GM12892 (cell line): ENCODE measurements around the gene TEC.

ENCODE experiments used
- POLR2A ChIP-seq: IDR thresholded peaks from 2 replicates; pipeline ENCODE4 v1.6.1; 2011; ENCODE audit warnings: low read depth, low read length, control low read depth
- POLR2AphosphoS5 ChIP-seq: IDR thresholded peaks from 2 replicates; pipeline ENCODE4 v1.6.1; 2011; ENCODE audit warnings: low read depth, low read length, control low read depth
- TAF1 ChIP-seq: IDR thresholded peaks from 2 replicates; pipeline ENCODE4 v1.6.1; 2011; ENCODE audit warnings: low read depth, mild to moderate bottlenecking, control low read depth, low read length, borderline replicate concordance

DNA sequence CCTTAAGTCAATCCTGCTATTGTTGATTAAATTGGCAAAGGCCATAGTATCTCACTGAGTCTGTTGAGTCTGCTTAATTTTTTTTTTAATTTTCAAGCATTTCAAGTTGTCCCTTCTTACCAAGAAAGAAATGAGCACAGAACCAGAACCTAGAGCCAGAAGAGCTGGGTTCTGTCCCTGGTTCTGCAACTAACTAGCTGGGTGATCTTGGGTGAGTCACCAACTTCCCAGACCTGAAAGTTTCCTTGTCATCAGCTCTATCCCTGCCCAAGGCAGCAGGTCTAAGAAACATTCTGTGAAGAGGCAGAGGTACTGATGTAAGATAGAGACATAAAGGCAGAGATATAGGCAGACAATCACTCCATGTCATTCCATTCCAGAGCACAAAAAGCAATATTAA, 17.3 kb downstream of the TEC start:
- TF ChIP-seq POLR2A (no peak), TAF1 (no peak), POLR2AphosphoS5 (no peak)
